ENCODE results near the gene ABCA12. TPM values are rescaled to one million over a fixed set of nuclear protein-coding genes. Genes with fewer than 3 reads are reported as not detected.

Gene ABCA12
- total and polyA plus RNA-seq, 2 of the 8 experiments (the other 6 are each of a cell fraction or from before 2014, with no cell fraction given) = not detected

GRCh38 chr2:215052404-215052803 is 86.0 kb downstream of the ABCA12 start:
- ChIA-PET CTCF (ENCODE audit: partially characterized antibody) (no interaction called here), POLR2A (ENCODE audit: partially characterized antibody) (no interaction called here)
- Histone ChIP-seq H3K4me2 (ENCODE audit: insufficient read depth in 1 of 2, low read depth in 2 of 2, low read length in 2 of 2) (no peak overlapping the region), H4K5ac (ENCODE audit: insufficient read length, low read depth, low read length) (no peak overlapping the region), H3K4me3 (ENCODE audit: extremely low read depth in 1 of 4, insufficient read depth in 2 of 4, low read depth in 3 of 4, low read length in 4 of 4) (no peak overlapping the region), H2BK20ac (ENCODE audit: low read length) (no peak overlapping the region), H2BK120ac (replicated peaks; ENCODE audit: low read depth, low read length) (no peak overlapping the region), H3K18ac (ENCODE audit: extremely low read depth, low read length) (no peak overlapping the region), H3K79me1 (ENCODE audit: low read depth, low read length) (no peaks in the 10 kb centered on the region), H3K23ac (ENCODE audit: insufficient read length) (no peak overlapping the region), H3K9me3 (ENCODE audit: insufficient read depth in 2 of 2, low read depth in 1 of 2, low read length in 1 of 2) (no peaks in the 10 kb centered on the region), H2BK5ac (ENCODE audit: low read depth, low read length) (no peak overlapping the region), H3K27me3 (replicated peaks in 1 of 4; ENCODE audit: control insufficient read depth in 3 of 4, extremely low read depth in 1 of 4, insufficient read depth in 3 of 4, low read length in 3 of 4) (no peaks in the 10 kb centered on the region), H3K9ac (replicated peaks in 1 of 4; ENCODE audit: extremely low read depth in 1 of 4, low read depth in 3 of 4, low read length in 3 of 4) (no peak overlapping the region), H3K36me3 (ENCODE audit: control insufficient read depth in 2 of 4, insufficient read depth in 4 of 4, low read length in 3 of 4) (no peaks in the 10 kb centered on the region), H4K20me1 (replicated peaks in 1 of 2; ENCODE audit: control insufficient read depth in 1 of 2, insufficient read depth in 2 of 2, low read length in 2 of 2) (no peaks in the 10 kb centered on the region), H3K14ac (ENCODE audit: insufficient read length) (no peak overlapping the region), H3K79me2 (ENCODE audit: control insufficient read depth in 1 of 2, insufficient read depth in 2 of 2, low read length in 2 of 2) (no peaks in the 10 kb centered on the region), H2AK5ac (ENCODE audit: low read depth, low read length) (no peak overlapping the region), H4K91ac (replicated peaks; ENCODE audit: insufficient read length, low read length) (no peak overlapping the region), H4K8ac (ENCODE audit: extremely low read depth, insufficient read depth, low read length) (no peak overlapping the region), H2BK15ac (ENCODE audit: low read length) (no peak overlapping the region), H2AFZ (ENCODE audit: low read length) (no peak overlapping the region), H3K27ac (ENCODE audit: low read depth, low read length) (no peak overlapping the region), H3K56ac (replicated peaks; ENCODE audit: insufficient read length, low read depth, low read length) (no peak overlapping the region), H3K4ac (replicated peaks; ENCODE audit: insufficient read length, low read depth, low read length) (no peak overlapping the region), H3K23me2 (ENCODE audit: low read depth, low read length) (no peaks in the 10 kb centered on the region), H2BK12ac (ENCODE audit: low read depth, low read length) (no peak overlapping the region), H3K4me1 (replicated peaks in 1 of 4; ENCODE audit: control insufficient read depth in 3 of 4, insufficient read depth in 4 of 4, low read length in 3 of 4) (no peaks in the 10 kb centered on the region)
- no peak for FAIRE-seq
- no peak for DNase-seq (ENCODE audit: low read depth in 1 of 2, low spot score in 2 of 2)
- TF ChIP-seq JUND (IDR thresholded peaks at IDR 0.05; ENCODE audit: low read length) (no peak), E2F6 (IDR thresholded peaks at IDR 0.05) (no peak), SIRT6 (IDR thresholded peaks at IDR 0.05; ENCODE audit: low read length) (no peak), CHD2 (IDR thresholded peaks at IDR 0.05; ENCODE audit: low read length) (no peak)
- WGBS, 2 experiments (ENCODE audit: extremely low coverage in 1 of 2, insufficient coverage in 1 of 2, insufficient read length in 1 of 2, insufficient replicate concordance in 2 of 2, low coverage in 1 of 2, low lambda C conversion rate in 2 of 2, missing lambda C conversion rate in 1 of 2) = 93% methylated on average over 3 of the region's 3 CpGs; no CpG with 5 or more reads in 1 of the 2 experiments
